ENCODE results near the gene MAB21L1. TPM values are rescaled to one million over a fixed set of nuclear protein-coding genes. Genes with fewer than 3 reads are reported as not detected.

The MAB21L1 gene
- total RNA-seq, 2 donors from 2014 or later: 0.52 TPM; not detected in 1

- no peaks in the 10 kb centered on the region for H3K4me1 ChIP-seq
- no peaks in the 10 kb centered on the region for H3K9me3 ChIP-seq
- TF ChIP-seq CTCF (IDR thresholded peaks at IDR 0.05): no peak
- TF ChIP-seq POLR2A (IDR thresholded peaks at IDR 0.05): no peak
- 83 to 88% methylated on average over 4 of the region's 4 CpGs for WGBS, 2 donors
- H3K36me3 ChIP-seq (replicated peaks in 1 of 2; ENCODE audit: insufficient read depth in 1 of 2, low read depth in 2 of 2): no peaks in the 10 kb centered on the region
- no peaks in the 10 kb centered on the region for H3K27me3 ChIP-seq
- H3K27ac ChIP-seq: no peak overlapping the region
- ATAC-seq: no peak
- H3K4me3 ChIP-seq: no peak overlapping the region
- DNase-seq: no peak
- intact Hi-C loops (cut with DNase I): no loop called here
Observed at GRCh38 chr13:35489050-35489449, 12.6 kb upstream of the MAB21L1 start.

- no peaks in the 10 kb centered on the region for H3K36me3 ChIP-seq (replicated peaks in 1 of 2; ENCODE audit: insufficient read depth in 1 of 2, low read depth in 2 of 2)
- no peaks in the 10 kb centered on the region for H3K9me3 ChIP-seq
- H3K4me1 ChIP-seq: no peaks in the 10 kb centered on the region
- intact Hi-C loops (cut with DNase I): no loop called here
- ATAC-seq (no peak), DNase-seq (no peak)
- TF ChIP-seq CTCF (IDR thresholded peaks at IDR 0.05) (no peak), POLR2A (IDR thresholded peaks at IDR 0.05) (no peak)
- no peaks in the 10 kb centered on the region for H3K27me3 ChIP-seq
- no peak overlapping the region for H3K4me3 ChIP-seq
- no peak overlapping the region for H3K27ac ChIP-seq
- WGBS, 2 donors: 87 to 96% methylated on average over 3 of the region's 3 CpGs
Observed at GRCh38 chr13:35485424-35485823, 8.9 kb upstream of the MAB21L1 start.

- TF ChIP-seq POLR2A (IDR thresholded peaks at IDR 0.05): no peak
- TF ChIP-seq CTCF (IDR thresholded peaks at IDR 0.05): no peak
- H3K27ac ChIP-seq: no peak overlapping the region
- ATAC-seq: no peak
- DNase-seq: no peak
- H3K9me3 ChIP-seq: no peaks in the 10 kb centered on the region
- H3K4me1 ChIP-seq: no peaks in the 10 kb centered on the region
- intact Hi-C loops (cut with DNase I): no loop called here
- no peaks in the 10 kb centered on the region for H3K27me3 ChIP-seq
- WGBS, 2 donors: 86 to 91% methylated on average over 2 of the region's 2 CpGs
- H3K36me3 ChIP-seq (replicated peaks in 1 of 2; ENCODE audit: insufficient read depth in 1 of 2, low read depth in 2 of 2): no peaks in the 10 kb centered on the region
- H3K4me3 ChIP-seq: no peak overlapping the region
Observed at GRCh38 chr13:35484384-35484783, 7.9 kb upstream of the MAB21L1 start.

- ATAC-seq (no peak), DNase-seq (no peak)
- H3K4me1 ChIP-seq: no peaks in the 10 kb centered on the region
- H3K27me3 ChIP-seq: no peaks in the 10 kb centered on the region
- no peaks in the 10 kb centered on the region for H3K36me3 ChIP-seq (replicated peaks in 1 of 2; ENCODE audit: insufficient read depth in 1 of 2, low read depth in 2 of 2)
- no peak overlapping the region for H3K27ac ChIP-seq
- TF ChIP-seq CTCF (IDR thresholded peaks at IDR 0.05): no peak
- TF ChIP-seq POLR2A (IDR thresholded peaks at IDR 0.05): no peak
- no peaks in the 10 kb centered on the region for H3K9me3 ChIP-seq
- H3K4me3 ChIP-seq: no peak overlapping the region
- 86 to 93% methylated on average over 3 of the region's 3 CpGs for WGBS, 2 donors
- intact Hi-C loops (cut with DNase I): no loop called here
Observed at GRCh38 chr13:35483761-35484160, 7.3 kb upstream of the MAB21L1 start.

- no peak overlapping the region for H3K27ac ChIP-seq
Observed at GRCh38 chr13:35482527-35482926, 6.0 kb upstream of the MAB21L1 start.

More at GRCh38 chr13:35482527-35482926, 6.0 kb upstream of the MAB21L1 start:
- no peaks in the 10 kb centered on the region for H3K9me3 ChIP-seq
- H3K4me3 ChIP-seq: no peak overlapping the region
- H3K27me3 ChIP-seq: no peaks in the 10 kb centered on the region
- DNase-seq: no peak
- TF ChIP-seq CTCF (IDR thresholded peaks at IDR 0.05) (no peak), POLR2A (IDR thresholded peaks at IDR 0.05) (no peak)
- intact Hi-C loops (cut with DNase I): no loop called here
- H3K36me3 ChIP-seq (replicated peaks in 1 of 2; ENCODE audit: insufficient read depth in 1 of 2, low read depth in 2 of 2): no peaks in the 10 kb centered on the region
- no peaks in the 10 kb centered on the region for H3K4me1 ChIP-seq
- WGBS, 2 donors: 89 to 91% methylated on average over 1 of the region's 1 CpG
- ATAC-seq: no peak

Measured in body of pancreas (tissue), 4 donors.